Fibroblast of lung (primary cell): ENCODE results near the gene RB1. TPM values are rescaled to one million over a fixed set of nuclear protein-coding genes. Genes with fewer than 3 reads are reported as not detected.
A peak's percentile ranks its signal among the peaks of the same experiment; 100 is the strongest.

Experiments used
- DNase-seq, 2 donors: peaks; one replicate each; pipeline versions ENCODE4 v3.0.0 to v3.0.0-alpha.2; 2010; ENCODE audit warnings: low read depth in 2 of 2
- H2AFZ ChIP-seq: 2 replicates; pipeline ENCODE4 v1.5.1; 2012; ENCODE audit warnings: low read length, control low read depth, inconsistent platforms
- H3K27ac ChIP-seq: 2 replicates; pipeline ENCODE4 v1.5.1; 2011; ENCODE audit warnings: low read length, control low read depth; ENCODE audit not compliant: insufficient read depth
- H3K27me3 ChIP-seq: 2 replicates; pipeline ENCODE4 v1.5.1; 2011; ENCODE audit warnings: mild to moderate bottlenecking, low read length; ENCODE audit not compliant: control insufficient read depth, insufficient read depth
- H3K36me3 ChIP-seq: 2 replicates; pipeline ENCODE4 v1.5.1; 2011; ENCODE audit warnings: low read length; ENCODE audit not compliant: control insufficient read depth, insufficient read depth
- H3K4me1 ChIP-seq: 2 replicates; pipeline ENCODE4 v1.5.1; 2011; ENCODE audit warnings: low read length; ENCODE audit not compliant: control insufficient read depth, insufficient read depth; ENCODE audit errors: extremely low read depth
- H3K4me2 ChIP-seq: 2 replicates; pipeline ENCODE4 v1.5.1; 2011; ENCODE audit warnings: low read length, control low read depth; ENCODE audit not compliant: insufficient read depth; ENCODE audit errors: extremely low read depth
- H3K4me3 ChIP-seq, 4 experiments: fragments of 200-600 bp in 1 of 4; sonication (generic) in 1 of 4; replicated peaks in 1 of 4; 2 replicates each; pipeline ENCODE4 v1.5.1; 2011 to 2016; ENCODE audit warnings: low read length in 4 of 4, low read depth in 3 of 4, mild to moderate bottlenecking in 3 of 4, control low read depth in 2 of 4, inconsistent platforms in 1 of 4, mixed read lengths in 1 of 4; ENCODE audit not compliant: insufficient read depth in 1 of 4; ENCODE audit errors: control extremely low read depth in 1 of 4
- H3K79me2 ChIP-seq: 2 replicates; pipeline ENCODE4 v1.5.1; 2012; ENCODE audit warnings: mild to moderate bottlenecking, low read length, inconsistent platforms; ENCODE audit not compliant: control insufficient read depth, insufficient read depth
- H3K9ac ChIP-seq: 2 replicates; pipeline ENCODE4 v1.5.1; 2011; ENCODE audit warnings: mild to moderate bottlenecking, low read length, control low read depth; ENCODE audit not compliant: insufficient read depth
- H3K9me3 ChIP-seq: 2 replicates; pipeline ENCODE4 v1.5.1; 2012; ENCODE audit warnings: low read depth, low read length; ENCODE audit not compliant: control insufficient read depth, insufficient read depth
- H4K20me1 ChIP-seq: 2 replicates; pipeline ENCODE4 v1.5.1; 2011; ENCODE audit warnings: low read length; ENCODE audit not compliant: control insufficient read depth, insufficient read depth; ENCODE audit errors: extremely low read depth
- CTCF ChIP-seq, 2 donors: IDR thresholded peaks in 1 of 2; conservative IDR thresholded peaks in 1 of 2; 1 replicate in 1 of 2; 2 replicates in 1 of 2; pipeline ENCODE4 v1.5.1; 2011 to 2012; ENCODE audit warnings: low read length in 2 of 2, control low read depth in 1 of 2, inconsistent platforms in 1 of 2, low read depth in 1 of 2, mild to moderate bottlenecking in 1 of 2
- EZH2 ChIP-seq: IDR thresholded peaks from 2 replicates; pipeline ENCODE4 v1.5.1; 2012; ENCODE audit warnings: low read length, control low read depth, mild to moderate bottlenecking; ENCODE audit errors: missing control alignments
- polyA plus RNA-seq, 2 donors: library from polyadenylated mRNA; depleted of rRNA in 1 of 2; stranded (reverse) in 1 of 2; unstranded in 1 of 2; fragments of >200 nt; gene quantifications; 2 replicates each; pipeline ENCODE4 v1.2.1, GENCODE V29; 2011 to 2012; ENCODE audit warnings: missing spikeins in 1 of 2
- total RNA-seq: library from RNA; depleted of rRNA; stranded (reverse); fragments of >200 nt; gene quantifications from 2 replicates; pipeline ENCODE4 v1.2.1, GENCODE V29; 2014

The RB1 gene
- total and polyA plus RNA-seq, 2 donors (not counting 1 experiment from before 2014, with no cell fraction given): 31.9 to 39.7 TPM

- H3K36me3 ChIP-seq: no peaks in the 10 kb centered on the region
- no peaks in the 10 kb centered on the region for H3K79me2 ChIP-seq
- no peak overlapping the region for H3K4me3 ChIP-seq
- peak overlapping the region; percentile 4 for H3K27ac ChIP-seq
- peak overlapping the region; percentile 69 for H3K4me2 ChIP-seq
- TF ChIP-seq CTCF (conservative IDR thresholded peaks at IDR 0.05 in 1 of 2, IDR thresholded peaks at IDR 0.05 in 1 of 2; ENCODE audit: low read depth in 1 of 2, low read length in 2 of 2) (no peak), EZH2 (no peak)
- H4K20me1 ChIP-seq: no peaks in the 10 kb centered on the region
- no peaks in the 10 kb centered on the region for H3K9me3 ChIP-seq
- H3K4me1 ChIP-seq: peaks cover 13% of the 10 kb centered on the region
- no peak overlapping the region for H3K9ac ChIP-seq
- no peak overlapping the region for H2AFZ ChIP-seq
- peak; percentile 69 to 79 for DNase-seq
- no peaks in the 10 kb centered on the region for H3K27me3 ChIP-seq
These were observed 97.3 kb downstream of the RB1 start for GRCh38 chr13:48400850-48401291.

GRCh38 chr13:48401480-48401879 is 97.9 kb downstream of the RB1 start:
- Histone ChIP-seq H3K4me1 (peaks cover 13% of the 10 kb centered on the region), H3K79me2 (no peaks in the 10 kb centered on the region), H3K9ac (no peak overlapping the region), H3K4me2 (no peak overlapping the region), H4K20me1 (no peaks in the 10 kb centered on the region), H3K27me3 (no peaks in the 10 kb centered on the region), H3K9me3 (no peaks in the 10 kb centered on the region), H3K27ac (no peak overlapping the region), H3K36me3 (no peaks in the 10 kb centered on the region), H2AFZ (no peak overlapping the region), H3K4me3 (no peak overlapping the region)
- no peak for TF ChIP-seq CTCF (conservative IDR thresholded peaks at IDR 0.05 in 1 of 2, IDR thresholded peaks at IDR 0.05 in 1 of 2; ENCODE audit: low read depth in 1 of 2, low read length in 2 of 2)
- no peak for TF ChIP-seq EZH2
- DNase-seq: no peak

GRCh38 chr13:48402325-48402932 is 98.9 kb downstream of the RB1 start:
- Histone ChIP-seq H3K9ac (no peak overlapping the region), H3K79me2 (no peaks in the 10 kb centered on the region), H3K36me3 (no peaks in the 10 kb centered on the region), H3K4me2 (no peak overlapping the region), H3K4me3 (no peak overlapping the region), H3K27ac (no peak overlapping the region), H2AFZ (no peak overlapping the region), H4K20me1 (no peaks in the 10 kb centered on the region), H3K9me3 (no peaks in the 10 kb centered on the region), H3K4me1 (peaks cover 13% of the 10 kb centered on the region), H3K27me3 (no peaks in the 10 kb centered on the region)
- TF ChIP-seq EZH2 (no peak), CTCF (conservative IDR thresholded peaks at IDR 0.05 in 1 of 2, IDR thresholded peaks at IDR 0.05 in 1 of 2; ENCODE audit: low read depth in 1 of 2, low read length in 2 of 2) (no peak)
- no peak for DNase-seq
